WTC11 (cell line): ENCODE data around the gene DNAJC24.

ENCODE experiments used
- E2F4 ChIP-seq: sonication (generic); formaldehyde crosslinking; IDR thresholded peaks from 2 replicates; pipeline ENCODE4 v1.8.1; 2022; ENCODE audit warnings: low read depth, mild to moderate bottlenecking, moderate library complexity, missing genetic modification reagents, borderline replicate concordance
- IRF2 ChIP-seq: sonication (generic); formaldehyde crosslinking; IDR thresholded peaks from 2 replicates; pipeline ENCODE4 v1.8.0; 2022; ENCODE audit warnings: low read depth, missing genetic modification reagents, borderline replicate concordance
- SP1 ChIP-seq: sonication (generic); formaldehyde crosslinking; conservative IDR thresholded peaks from 2 replicates; pipeline ENCODE4 v1.8.1; 2022; ENCODE audit warnings: missing genetic modification reagents
- ZNF121 ChIP-seq: sonication (generic); formaldehyde crosslinking; IDR thresholded peaks from 2 replicates; pipeline ENCODE4 v1.8.0; 2023; ENCODE audit warnings: missing genetic modification reagents
- TF ChIP-seq, protein P1 (sequence below): fragments of 200-600 bp; IDR thresholded peaks from 2 replicates; pipeline ENCODE4 v1.8.0; 2022; ENCODE audit warnings: antibody characterized with exemption

DNA sequence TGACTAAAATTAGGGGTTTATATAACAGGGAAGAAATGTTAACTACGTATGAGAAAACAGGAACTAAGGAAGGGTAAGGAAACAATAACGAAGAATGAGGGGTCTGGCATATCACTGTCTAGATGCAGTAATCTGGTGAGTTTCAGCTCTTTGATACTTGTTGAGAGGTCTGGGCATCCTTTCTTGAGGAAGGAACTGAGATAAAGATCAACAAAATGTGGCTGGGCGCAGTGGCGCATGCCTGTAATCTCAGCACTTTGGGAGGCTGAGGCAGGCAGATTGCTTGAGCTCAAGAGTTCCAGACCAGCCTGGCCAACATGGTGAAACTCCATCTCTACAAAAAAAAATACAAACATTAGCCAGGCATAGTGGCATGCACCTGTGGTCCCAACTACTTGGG, 2.9 kb upstream of the DNAJC24 start:
- TF ChIP-seq, protein P1, sequence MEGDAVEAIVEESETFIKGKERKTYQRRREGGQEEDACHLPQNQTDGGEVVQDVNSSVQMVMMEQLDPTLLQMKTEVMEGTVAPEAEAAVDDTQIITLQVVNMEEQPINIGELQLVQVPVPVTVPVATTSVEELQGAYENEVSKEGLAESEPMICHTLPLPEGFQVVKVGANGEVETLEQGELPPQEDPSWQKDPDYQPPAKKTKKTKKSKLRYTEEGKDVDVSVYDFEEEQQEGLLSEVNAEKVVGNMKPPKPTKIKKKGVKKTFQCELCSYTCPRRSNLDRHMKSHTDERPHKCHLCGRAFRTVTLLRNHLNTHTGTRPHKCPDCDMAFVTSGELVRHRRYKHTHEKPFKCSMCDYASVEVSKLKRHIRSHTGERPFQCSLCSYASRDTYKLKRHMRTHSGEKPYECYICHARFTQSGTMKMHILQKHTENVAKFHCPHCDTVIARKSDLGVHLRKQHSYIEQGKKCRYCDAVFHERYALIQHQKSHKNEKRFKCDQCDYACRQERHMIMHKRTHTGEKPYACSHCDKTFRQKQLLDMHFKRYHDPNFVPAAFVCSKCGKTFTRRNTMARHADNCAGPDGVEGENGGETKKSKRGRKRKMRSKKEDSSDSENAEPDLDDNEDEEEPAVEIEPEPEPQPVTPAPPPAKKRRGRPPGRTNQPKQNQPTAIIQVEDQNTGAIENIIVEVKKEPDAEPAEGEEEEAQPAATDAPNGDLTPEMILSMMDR = no peak
- TF ChIP-seq IRF2 (CRISPR knock-in tag) = no peak
- TF ChIP-seq SP1 (CRISPR knock-in tag) = no peak
- no peak for TF ChIP-seq ZNF121
- no peak for TF ChIP-seq E2F4 (CRISPR knock-in tag)
